K562 (cell line): ENCODE results near the gene UBE2QL1. TPM values are rescaled to one million over a fixed set of nuclear protein-coding genes. Genes with fewer than 3 reads are reported as not detected.

Source experiments
- ATAC-seq: fragments of 200-7000 bp; cut with Tn5 transposase; 3 replicates; pipeline ENCODE4 v1.9.1; 2020; ENCODE audit warnings: moderate library complexity
- BruUV-seq: library from RNA; stranded (reverse); fragments of 400-500 nt; replicated peaks from 2 replicates; lab custom pipeline; 2021; lab: Mats Ljungman, UMichigan
- CTCF ChIA-PET: fragments of 300-600 bp; formaldehyde crosslinking; extraction: SDS; loops from one replicate; lab custom pipeline; 2021; ENCODE audit warnings: low intra/inter-chr PET ratio; lab: Yijun Ruan, JAX
- POLR2A ChIA-PET: fragments of 300-600, 350-650 bp; sonication (Branson Sonifier 250); formaldehyde crosslinking; extraction: SDS; loops from one replicate; lab custom pipeline; 2021; ENCODE audit warnings: antibody characterized with exemption, inconsistent platforms; lab: Yijun Ruan, JAX
- DNase-seq, 4 experiments: peaks; one replicate each; pipeline versions ENCODE4 v3.0.0 to v3.0.0-alpha.2; 2011 to 2018; ENCODE audit warnings: low spot score in 3 of 4, mixed read lengths in 3 of 4; ENCODE audit errors: extremely low read depth in 1 of 4
- FAIRE-seq: peaks from 2 replicates; lab custom pipeline; 2011; peaks lifted over from hg19 to GRCh38; lab: Jason Lieb, UNC
- H2AFZ ChIP-seq: 2 replicates; pipeline ENCODE4 v1.6.0; 2011; ENCODE audit warnings: low read depth, low read length, control low read depth, inconsistent platforms
- H3K27ac ChIP-seq: fragments of 200-600 bp; 3 replicates; pipeline ENCODE4 v1.8.0; 2011; ENCODE audit warnings: low read depth, mild to moderate bottlenecking, control low read depth, inconsistent platforms, low read length, moderate library complexity, mixed read lengths; ENCODE audit errors: extremely low read depth
- H3K27me3 ChIP-seq, 2 experiments: fragments of 300-600 bp in 1 of 2; 2 replicates in 1 of 2; 3 replicates in 1 of 2; pipeline versions ENCODE4 v1.6.0 to v1.8.0; 2011; ENCODE audit warnings: inconsistent platforms in 2 of 2, low read length in 2 of 2, mild to moderate bottlenecking in 1 of 2, mixed read lengths in 1 of 2, moderate library complexity in 1 of 2; ENCODE audit not compliant: control insufficient read depth in 2 of 2, insufficient read depth in 2 of 2
- H3K36me3 ChIP-seq: fragments of 300-600 bp; 3 replicates; pipeline ENCODE4 v1.8.0; 2011; ENCODE audit warnings: mild to moderate bottlenecking, low read length, inconsistent platforms; ENCODE audit not compliant: control insufficient read depth, insufficient read depth
- H3K4me1 ChIP-seq, 2 experiments: fragments of 200-600 bp in 1 of 2; replicated peaks in 1 of 2; 2 replicates in 1 of 2; 3 replicates in 1 of 2; pipeline versions ENCODE4 v1.5.1 to v1.8.0; 2011; ENCODE audit warnings: inconsistent platforms in 2 of 2, low read length in 2 of 2, mild to moderate bottlenecking in 1 of 2, mixed read lengths in 1 of 2, moderate library complexity in 1 of 2; ENCODE audit not compliant: control insufficient read depth in 2 of 2, insufficient read depth in 2 of 2
- H3K4me2 ChIP-seq: 2 replicates; pipeline ENCODE4 v1.6.1; 2011; ENCODE audit warnings: low read length, control low read depth, inconsistent platforms, mixed read lengths; ENCODE audit not compliant: insufficient read depth
- H3K4me3 ChIP-seq: fragments of 200-600 bp; sonication (generic), shearing (Covaris generic); 2 replicates; pipeline ENCODE4 v1.5.1; 2016; ENCODE audit warnings: control low read depth, inconsistent platforms
- H3K79me2 ChIP-seq: fragments of 200-600 bp; 3 replicates; pipeline ENCODE4 v1.8.0; 2011; ENCODE audit warnings: low read length, inconsistent platforms; ENCODE audit not compliant: control insufficient read depth, insufficient read depth
- H3K9ac ChIP-seq, 2 experiments: 2 replicates each; pipeline versions ENCODE4 v1.6.0 to v1.6.1; 2011; ENCODE audit warnings: low read depth in 2 of 2, low read length in 2 of 2, control low read depth in 1 of 2, inconsistent platforms in 1 of 2, mild to moderate bottlenecking in 1 of 2, mixed read lengths in 1 of 2; ENCODE audit not compliant: insufficient read depth in 1 of 2
- H3K9me1 ChIP-seq: one replicate; pipeline ENCODE4 v1.6.0; 2011; ENCODE audit warnings: inconsistent platforms, mild to moderate bottlenecking, low read length, moderate library complexity; ENCODE audit not compliant: control insufficient read depth, insufficient read depth
- H3K9me3 ChIP-seq: replicated peaks from 2 replicates; pipeline ENCODE4 v1.5.1; 2011; ENCODE audit warnings: low read depth, low read length, inconsistent platforms; ENCODE audit not compliant: control insufficient read depth, insufficient read depth
- H4K20me1 ChIP-seq: replicated peaks from 2 replicates; pipeline ENCODE4 v1.6.1; 2011; ENCODE audit warnings: low read length, inconsistent platforms, mixed read lengths; ENCODE audit not compliant: control insufficient read depth, insufficient read depth
- BRF2 ChIP-seq: IDR thresholded peaks from 3 replicates; pipeline ENCODE4 v1.6.1; 2011; ENCODE audit warnings: borderline replicate concordance, mild to moderate bottlenecking; ENCODE audit not compliant: insufficient read length, insufficient read depth
- EP400 ChIP-seq: fragments of 450-650 bp; IDR thresholded peaks from 2 replicates; pipeline ENCODE4 v1.6.1; 2017; ENCODE audit warnings: antibody characterized with exemption, mild to moderate bottlenecking, moderate library complexity
- GTF2F1 ChIP-seq: IDR thresholded peaks from 2 replicates; pipeline ENCODE4 v1.6.1; 2011; ENCODE audit warnings: low read depth, low read length, improper control_type of control experiment
- HLTF ChIP-seq: fragments of 450-650 bp; IDR thresholded peaks from 2 replicates; pipeline ENCODE4 v1.6.1; 2016
- HOXB6 ChIP-seq: fragments of 250-450 bp; sonication (Bioruptor Pico); IDR thresholded peaks from 2 replicates; pipeline ENCODE4 v1.5.1; 2022; ENCODE audit warnings: mild to moderate bottlenecking, borderline replicate concordance
- JUNB ChIP-seq: fragments of 450-650 bp; formaldehyde crosslinking; conservative IDR thresholded peaks from 2 replicates; pipeline ENCODE4 v1.4.0; 2020; ENCODE audit warnings: mild to moderate bottlenecking
- MYBL2 ChIP-seq, 2 experiments: fragments of 450-650 bp in 1 of 2; sonication (generic) in 1 of 2; formaldehyde crosslinking in 1 of 2; IDR thresholded peaks; 2 replicates each; pipeline versions ENCODE4 v1.6.1 to v1.8.1; 2017 to 2022; ENCODE audit warnings: borderline replicate concordance in 1 of 2, inconsistent platforms in 1 of 2, low read depth in 1 of 2, mild to moderate bottlenecking in 1 of 2, missing genetic modification reagents in 1 of 2, moderate library complexity in 1 of 2
- NFXL1 ChIP-seq: fragments of 450-650 bp; formaldehyde crosslinking; IDR thresholded peaks from 2 replicates; pipeline ENCODE4 v1.4.0; 2021; ENCODE audit warnings: mild to moderate bottlenecking
- RFX5 ChIP-seq: IDR thresholded peaks from 2 replicates; pipeline ENCODE4 v1.6.1; 2011; ENCODE audit warnings: low read depth, mild to moderate bottlenecking, improper control_type of control experiment, low read length
- THRAP3 ChIP-seq: fragments of 450-650 bp; IDR thresholded peaks from 2 replicates; pipeline ENCODE4 v1.6.1; 2016; ENCODE audit warnings: mild to moderate bottlenecking, inconsistent platforms, borderline replicate concordance
- ZBTB7A ChIP-seq: IDR thresholded peaks from 2 replicates; pipeline ENCODE4 v1.6.1; 2011; ENCODE audit warnings: low read depth, mild to moderate bottlenecking, low read length, moderate library complexity, borderline replicate concordance; ENCODE audit not compliant: control insufficient read depth
- ZNF175 ChIP-seq: fragments of 200-800 bp; sonication (Bioruptor generic); IDR thresholded peaks from 2 replicates; pipeline ENCODE4 v1.6.1; 2016; ENCODE audit warnings: low read depth, mild to moderate bottlenecking, missing genetic modification characterization, missing compliant biosample characterization
- ZNF395 ChIP-seq: fragments of 200-800 bp; sonication (Bioruptor generic); IDR thresholded peaks from 2 replicates; pipeline ENCODE4 v1.6.1; 2017; ENCODE audit warnings: missing genetic modification characterization, missing compliant biosample characterization
- WGBS: fragments of 100-300 bp; shearing (Covaris generic); methylation state at CpG from one replicate; pipeline ENCODE4 v1.1.6; 2016; ENCODE audit warnings: low coverage, mixed read lengths; ENCODE audit not compliant: insufficient coverage; ENCODE audit errors: missing lambda C conversion rate; 5-methylcytosine and 5-hydroxymethylcytosine counted together
- in situ Hi-C: fragments of 300-500 bp; cut with MboI; formaldehyde crosslinking; loops from 4 replicates; pipeline ENCODE4 v1.15.0; 2018; ENCODE audit warnings: inconsistent platforms, mixed read lengths
- intact Hi-C: fragments of 100-400 bp; cut with micrococcal nuclease; formaldehyde crosslinking; loops from 2 replicates; pipeline ENCODE4 v1.14.2; 2022
- polyA plus RNA-seq, 8 experiments: library from polyadenylated mRNA; depleted of rRNA in 4 of 8; stranded (reverse) in 5 of 8; unstranded in 3 of 8; fragments of >200 nt; fragmentation: Nextera tagmentation in 2 of 8; fragmentation: Illumina TruSeq in 1 of 8; extraction: Ambion mirVana in 2 of 8; extraction: Trizol in 1 of 8; gene quantifications; 2 replicates each; pipeline versions ENCODE4 v1.2.1 to v1.2.3, GENCODE V29; 2011 to 2014; ENCODE audit warnings: inconsistent platforms in 1 of 8, missing spikeins in 1 of 8
- total RNA-seq, 7 experiments: library from RNA; depleted of rRNA in 6 of 7; stranded (reverse); fragments of >200 nt in 6 of 7; fragmentation: Illumina TruSeq in 2 of 7; extraction: Trizol in 2 of 7; gene quantifications; 2 replicates each; pipeline versions ENCODE4 v1.2.1 to v1.2.3, GENCODE V29; 2011 to 2021; ENCODE audit warnings: low replicate concordance in 1 of 7

Gene UBE2QL1
- total and polyA plus RNA-seq, 9 of the 15 experiments (the other 6 are each of a cell fraction or from before 2014, with no cell fraction given): not detected

- no peak for ATAC-seq
- no peak overlapping the region for H2AFZ ChIP-seq
- H3K79me2 ChIP-seq: no peaks in the 10 kb centered on the region
- POLR2A ChIA-PET: interaction anchor here (0.7 kb wide), 1 partner anchor 16 kb away, joined by 3 read pairs; no protein-coding TSS in a partner anchor
- intact Hi-C loops: no loop called here
- TF ChIP-seq RFX5 (no peak), ZNF395 (CRISPR knock-in tag) (no peak), THRAP3 (no peak), ZNF175 (CRISPR knock-in tag) (no peak), MYBL2 (IDR thresholded peaks at IDR 0.05; ENCODE audit: low read depth) (no peak), MYBL2 (CRISPR knock-in tag; IDR thresholded peaks at IDR 0.05; ENCODE audit: borderline replicate concordance) (no peak), HLTF (no peak), BRF2 (no peak), GTF2F1 (no peak), HOXB6 (CRISPR knock-in tag) (no peak), EP400 (no peak), JUNB (CRISPR knock-in tag) (no peak), NFXL1 (CRISPR knock-in tag) (no peak), ZBTB7A (no peak)
- TF ChIP-seq, all 486 proteins: peak for 0
- FAIRE-seq (no peak), DNase-seq (no peak)
- Histone ChIP-seq H3K36me3 (no peaks in the 10 kb centered on the region), H3K4me3 (no peak overlapping the region), H3K4me1 (peaks cover 7 to 24% of the 10 kb centered on the region in 2 experiments), H3K27me3 (peaks cover 31 to 58% of the 10 kb centered on the region in 2 experiments), H3K27ac (no peak overlapping the region), H3K9me3 (0 out of 2 replicates have a peak, but pooled peaks cover 2% of the 10 kb centered on the region), H3K9me1 (no peaks in the 10 kb centered on the region), H4K20me1 (peaks cover 2% of the 10 kb centered on the region; the same call in 1 of the 2 replicates), H3K9ac (no peak overlapping the region), H3K4me2 (no peak overlapping the region)
- no TSS peak for BruUV-seq
- in situ Hi-C loops: no loop called here
- CTCF ChIA-PET: no interaction called here
- WGBS: 4% methylated on average over 4 of the region's 4 CpGs
These were observed 35.8 kb upstream of the UBE2QL1 start for GRCh38 chr5:6412811-6413210.
